Colonic mucosa (tissue), 4 donors: ENCODE results near the gene SNX27. TPM values are rescaled to one million over a fixed set of nuclear protein-coding genes. Genes with fewer than 3 reads are reported as not detected.
"Not testable (repeated sequence)": the region's sequence is repeated elsewhere in the genome, so short reads cannot be mapped to it uniquely, and the experiment has no call there.

Experiments
- DNase-seq: peaks from one replicate; pipeline ENCODE4 v3.0.0-alpha.2; 2020
- H3K27ac ChIP-seq: fragments of 200-600 bp; one replicate; pipeline ENCODE4 v1.8.0; 2021
- H3K27me3 ChIP-seq: fragments of 200-600 bp; one replicate; pipeline ENCODE4 v1.8.0; 2021
- H3K36me3 ChIP-seq: fragments of 200-600 bp; one replicate; pipeline ENCODE4 v1.8.0; 2021
- H3K4me1 ChIP-seq: fragments of 200-600 bp; one replicate; pipeline ENCODE4 v1.8.0; 2021; ENCODE audit warnings: mild to moderate bottlenecking
- H3K4me3 ChIP-seq: fragments of 200-600 bp; one replicate; pipeline ENCODE4 v1.8.0; 2021
- H3K9ac ChIP-seq, 2 donors: one replicate each; pipeline ENCODE4 v1.7.0; 2013; ENCODE audit warnings: control low read depth in 2 of 2, low read depth in 2 of 2, low read length in 2 of 2
- H3K9me3 ChIP-seq: fragments of 200-600 bp; one replicate; pipeline ENCODE4 v1.8.0; 2021
- intact Hi-C: fragments of 100-400 bp; cut with DNase I; formaldehyde crosslinking; loops from one replicate; pipeline ENCODE4 v1.14.1; 2022
- total RNA-seq, 2 donors: library from RNA; stranded (reverse); fragmentation: NEBNext Ultra II Directional in 1 of 2; extraction: Animal tissue kit (Norgen Biotek cat#: 25700) in 1 of 2; gene quantifications; one replicate each; pipeline ENCODE4 v1.2.1, GENCODE V29; 2021
- TF ChIP-seq, protein P1 (sequence below): fragments of 200-600 bp; IDR thresholded peaks from one replicate; pipeline ENCODE4 v1.8.0; 2022; ENCODE audit warnings: antibody characterized with exemption, mild to moderate bottlenecking
- donor health status: healthy.
- donor health status: DM: no; HTN: no; CAD: no.
- donor health status: DM: no; HTN: no; CAD: no.

Gene SNX27
- total RNA-seq, 2 donors from 2014 or later: 28.7 to 32.0 TPM

DNA sequence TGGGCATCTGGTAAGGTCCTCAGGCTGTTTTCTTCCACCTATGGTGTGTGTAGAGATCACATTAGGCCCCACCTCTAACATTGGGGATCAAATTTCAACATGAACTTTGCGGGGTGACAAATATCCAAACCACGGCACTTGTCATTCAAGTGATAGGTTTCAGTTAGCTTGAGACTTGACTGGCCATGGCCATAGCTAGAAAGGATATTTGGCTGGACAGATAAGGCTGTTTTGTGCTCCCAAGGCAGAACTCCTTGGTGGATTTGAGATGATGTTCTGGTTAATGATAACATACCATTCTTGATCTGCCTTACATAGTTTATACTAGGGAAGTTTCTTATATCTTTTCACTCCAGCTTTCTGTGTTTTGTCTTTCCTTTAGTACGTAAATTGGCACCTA is 56.2 kb downstream of the SNX27 start:
- Histone ChIP-seq H3K27ac (no peak overlapping the region), H3K9ac (no peak overlapping the region), H3K4me1 (no peaks in the 10 kb centered on the region), H3K36me3 (no peaks in the 10 kb centered on the region), H3K4me3 (no peak overlapping the region), H3K27me3 (no peaks in the 10 kb centered on the region), H3K9me3 (no peaks in the 10 kb centered on the region)
- TF ChIP-seq, protein P1, sequence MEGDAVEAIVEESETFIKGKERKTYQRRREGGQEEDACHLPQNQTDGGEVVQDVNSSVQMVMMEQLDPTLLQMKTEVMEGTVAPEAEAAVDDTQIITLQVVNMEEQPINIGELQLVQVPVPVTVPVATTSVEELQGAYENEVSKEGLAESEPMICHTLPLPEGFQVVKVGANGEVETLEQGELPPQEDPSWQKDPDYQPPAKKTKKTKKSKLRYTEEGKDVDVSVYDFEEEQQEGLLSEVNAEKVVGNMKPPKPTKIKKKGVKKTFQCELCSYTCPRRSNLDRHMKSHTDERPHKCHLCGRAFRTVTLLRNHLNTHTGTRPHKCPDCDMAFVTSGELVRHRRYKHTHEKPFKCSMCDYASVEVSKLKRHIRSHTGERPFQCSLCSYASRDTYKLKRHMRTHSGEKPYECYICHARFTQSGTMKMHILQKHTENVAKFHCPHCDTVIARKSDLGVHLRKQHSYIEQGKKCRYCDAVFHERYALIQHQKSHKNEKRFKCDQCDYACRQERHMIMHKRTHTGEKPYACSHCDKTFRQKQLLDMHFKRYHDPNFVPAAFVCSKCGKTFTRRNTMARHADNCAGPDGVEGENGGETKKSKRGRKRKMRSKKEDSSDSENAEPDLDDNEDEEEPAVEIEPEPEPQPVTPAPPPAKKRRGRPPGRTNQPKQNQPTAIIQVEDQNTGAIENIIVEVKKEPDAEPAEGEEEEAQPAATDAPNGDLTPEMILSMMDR: no peak
- intact Hi-C loops: no loop called here
- DNase-seq: no peak

DNA sequence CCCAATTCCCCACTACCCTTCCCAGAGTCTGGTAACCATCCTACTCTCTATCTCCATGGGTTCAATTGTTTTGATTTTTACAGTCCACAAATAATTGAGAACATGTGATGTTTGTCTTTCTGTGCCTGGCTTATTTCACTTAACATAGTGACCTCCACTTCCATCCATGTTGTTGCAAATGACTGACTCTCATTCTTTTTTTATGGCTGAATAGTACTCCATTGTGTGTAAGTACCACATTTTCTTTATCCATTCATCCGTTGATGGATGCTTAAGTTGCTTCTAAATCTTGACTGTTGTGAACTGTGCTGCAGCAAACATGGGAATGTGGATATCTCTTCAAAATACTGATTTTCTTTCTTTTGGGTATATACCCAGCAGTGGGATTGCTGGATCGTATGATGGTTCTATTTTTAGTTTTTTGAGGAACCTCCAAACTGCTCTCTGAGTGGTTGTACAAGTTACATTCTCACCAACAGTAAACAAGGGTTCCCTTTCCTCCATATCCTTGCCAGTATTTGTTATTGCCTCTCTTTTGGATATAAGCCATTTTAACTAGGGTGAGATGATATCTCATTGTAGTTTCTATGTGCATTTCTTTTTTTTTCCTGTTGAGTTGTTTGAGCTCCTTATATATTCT is 58.3 kb downstream of the SNX27 start:
- H3K9ac ChIP-seq, H3K4me3 ChIP-seq, H3K27ac ChIP-seq, DNase-seq, intact Hi-C loops, H3K4me1 ChIP-seq, H3K9me3 ChIP-seq, H3K36me3 ChIP-seq, H3K27me3 ChIP-seq: not testable (repeated sequence)

DNA sequence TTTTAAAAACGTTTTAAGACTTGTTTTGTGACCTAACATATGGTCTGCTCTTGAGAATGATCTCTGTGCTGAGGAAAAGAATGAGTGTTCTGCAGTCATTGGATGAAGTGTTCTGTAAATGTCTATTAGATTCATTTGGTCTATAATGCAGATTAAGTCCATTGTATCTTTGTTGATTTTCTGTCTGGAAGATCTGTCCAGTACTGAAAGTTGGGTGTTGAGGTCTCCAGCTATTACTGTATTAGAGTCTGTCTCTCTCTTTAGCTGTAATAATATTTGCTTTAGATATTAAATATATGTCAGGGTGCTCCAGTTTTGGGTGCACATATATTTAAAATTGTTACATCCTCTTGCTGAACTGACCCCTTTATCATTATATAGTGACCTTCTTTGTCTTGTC is 61.6 kb downstream of the SNX27 start:
- no peaks in the 10 kb centered on the region for H3K4me1 ChIP-seq
- intact Hi-C loops: no loop called here
- H3K9ac ChIP-seq: no peak overlapping the region
- no peaks in the 10 kb centered on the region for H3K36me3 ChIP-seq
- H3K27ac ChIP-seq: no peak overlapping the region
- no peak overlapping the region for H3K4me3 ChIP-seq
- H3K27me3 ChIP-seq: no peaks in the 10 kb centered on the region
- DNase-seq: no peak
- TF ChIP-seq, protein P1: no peak
- no peaks in the 10 kb centered on the region for H3K9me3 ChIP-seq

DNA sequence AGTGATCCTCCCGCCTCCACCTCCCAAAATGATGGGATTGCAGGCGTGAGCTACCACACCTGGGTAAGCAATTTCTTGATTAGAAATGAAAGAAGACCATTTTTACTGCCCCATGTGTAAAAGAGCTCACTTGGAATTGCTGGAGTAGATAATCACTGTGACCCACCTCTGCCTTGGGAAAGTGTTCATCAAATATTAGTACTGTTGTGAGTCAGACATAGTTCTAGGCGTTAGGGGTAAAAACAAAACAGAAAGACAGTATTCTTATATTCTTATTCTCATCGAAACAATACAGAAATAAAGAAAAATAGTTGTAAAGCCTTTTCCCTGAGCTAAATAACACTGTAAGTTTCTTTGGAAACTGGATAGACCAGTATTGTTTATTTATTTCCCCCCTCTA is 68.5 kb downstream of the SNX27 start:
- intact Hi-C loops: no loop called here
- H3K9me3 ChIP-seq: no peaks in the 10 kb centered on the region
- no peak for DNase-seq
- TF ChIP-seq, protein P1: no peak
- H3K4me3 ChIP-seq: no peak overlapping the region
- H3K4me1 ChIP-seq: no peaks in the 10 kb centered on the region
- no peaks in the 10 kb centered on the region for H3K36me3 ChIP-seq
- H3K9ac ChIP-seq: no peak overlapping the region
- H3K27me3 ChIP-seq: no peaks in the 10 kb centered on the region
- no peak overlapping the region for H3K27ac ChIP-seq

DNA sequence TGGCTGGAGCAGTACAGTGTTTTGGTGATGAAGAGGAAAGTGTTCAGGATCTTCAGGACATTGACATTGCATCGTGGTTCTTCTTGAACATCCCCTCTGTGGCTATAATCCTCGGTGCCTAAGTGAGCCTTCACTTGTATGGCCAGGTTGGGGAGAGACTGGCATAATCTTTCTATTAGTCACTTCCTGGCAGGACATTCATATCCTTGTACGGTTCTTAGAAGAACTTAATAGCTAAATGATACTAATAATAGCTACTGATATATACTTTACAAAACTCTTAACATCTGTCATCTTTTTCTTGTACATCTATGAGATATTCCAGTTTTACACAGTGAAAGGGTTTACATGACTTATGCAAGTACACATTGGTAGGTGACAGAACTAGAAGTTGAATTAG is 69.0 kb downstream of the SNX27 start:
- H3K4me1 ChIP-seq: no peaks in the 10 kb centered on the region
- no peak for DNase-seq
- TF ChIP-seq, protein P1: no peak
- no peak overlapping the region for H3K4me3 ChIP-seq
- no peak overlapping the region for H3K27ac ChIP-seq
- no peaks in the 10 kb centered on the region for H3K36me3 ChIP-seq
- intact Hi-C loops: no loop called here
- no peaks in the 10 kb centered on the region for H3K9me3 ChIP-seq
- no peak overlapping the region for H3K9ac ChIP-seq
- H3K27me3 ChIP-seq: no peaks in the 10 kb centered on the region

DNA sequence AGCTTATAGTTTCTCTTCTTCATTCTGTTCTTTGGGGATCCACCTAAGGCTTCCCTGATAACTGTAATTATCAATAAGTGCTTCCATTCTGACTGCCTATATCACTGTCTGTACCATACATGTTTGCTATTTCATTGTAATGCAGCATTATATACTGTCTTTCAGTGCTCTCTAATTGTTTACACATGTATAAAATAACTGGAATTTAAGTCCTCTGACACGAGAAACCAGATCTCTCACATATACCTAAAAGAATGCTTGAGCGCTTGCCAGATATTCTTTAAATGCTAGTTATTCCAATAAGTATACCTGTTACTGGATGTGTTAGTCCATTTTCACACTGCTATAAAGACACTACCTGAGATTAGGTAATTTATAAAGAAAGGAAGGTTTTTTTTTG is 70.1 kb downstream of the SNX27 start:
- Histone ChIP-seq H3K27me3 (no peaks in the 10 kb centered on the region), H3K4me1 (no peaks in the 10 kb centered on the region), H3K27ac (no peak overlapping the region), H3K9me3 (no peaks in the 10 kb centered on the region), H3K36me3 (no peaks in the 10 kb centered on the region), H3K9ac (no peak overlapping the region), H3K4me3 (no peak overlapping the region)
- no peak for DNase-seq
- TF ChIP-seq, protein P1: no peak
- intact Hi-C loops: no loop called here

DNA sequence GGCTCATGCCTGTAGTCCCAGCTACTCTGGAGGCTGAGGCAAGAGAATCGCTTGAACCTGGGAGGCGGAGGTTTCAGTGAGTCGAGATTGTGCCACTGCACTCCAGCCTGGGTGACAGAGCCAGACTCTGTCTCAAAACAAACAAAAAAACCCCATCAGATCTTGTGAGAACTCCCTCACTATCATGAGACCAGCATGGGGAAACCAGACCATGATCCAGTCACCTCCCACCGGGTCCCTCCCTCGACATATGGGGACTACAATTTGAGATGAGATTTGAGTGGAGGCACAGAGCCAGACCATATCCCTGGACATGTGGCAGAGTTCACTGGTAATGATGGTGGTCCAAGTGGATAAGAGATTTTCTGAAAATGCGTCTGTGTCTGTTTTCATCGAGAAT is 71.1 kb downstream of the SNX27 start:
- H3K4me3 ChIP-seq, intact Hi-C loops, H3K36me3 ChIP-seq: not testable (repeated sequence)

More for the DNA sequence above, 71.1 kb downstream of the SNX27 start:
- H3K27me3 ChIP-seq, DNase-seq, H3K4me1 ChIP-seq, H3K9ac ChIP-seq, H3K9me3 ChIP-seq, H3K27ac ChIP-seq: not testable (repeated sequence)
